ENCODE data around the gene OR8U1.
"Not testable (repeated sequence)": the region's sequence is repeated elsewhere in the genome, so short reads cannot be mapped to it uniquely, and the experiment has no call there.

Gene OR8U1

DNA sequence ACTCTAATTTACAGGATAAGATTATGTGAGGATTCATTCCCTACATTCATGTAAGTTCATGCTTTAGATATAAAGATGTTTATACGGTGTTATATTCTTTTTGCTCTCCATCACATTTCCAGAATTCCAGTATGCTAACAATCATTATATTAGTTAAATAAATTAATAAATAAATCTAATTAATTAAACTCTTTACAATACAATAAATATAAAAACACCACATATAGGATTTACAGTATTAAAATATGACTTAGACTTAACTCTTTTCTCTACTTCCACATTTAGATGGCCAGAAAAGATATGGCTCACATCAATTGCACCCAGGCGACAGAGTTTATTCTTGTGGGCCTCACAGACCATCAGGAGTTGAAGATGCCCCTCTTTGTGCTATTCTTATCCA, at the start of gene OR8U1:
OR8U1 (plus strand) TSS at position 301 of the 400 bp plus-strand sequence; CDS start at position 301, 0 bp downstream.
- H3K4me3 ChIP-seq (ENCODE audit: low read length), result no peak within 1 kb of the TSS
- TF ChIP-seq ZNF274 (IDR thresholded peaks at IDR 0.05; ENCODE audit: low read depth, low read length), result no peak

DNA sequence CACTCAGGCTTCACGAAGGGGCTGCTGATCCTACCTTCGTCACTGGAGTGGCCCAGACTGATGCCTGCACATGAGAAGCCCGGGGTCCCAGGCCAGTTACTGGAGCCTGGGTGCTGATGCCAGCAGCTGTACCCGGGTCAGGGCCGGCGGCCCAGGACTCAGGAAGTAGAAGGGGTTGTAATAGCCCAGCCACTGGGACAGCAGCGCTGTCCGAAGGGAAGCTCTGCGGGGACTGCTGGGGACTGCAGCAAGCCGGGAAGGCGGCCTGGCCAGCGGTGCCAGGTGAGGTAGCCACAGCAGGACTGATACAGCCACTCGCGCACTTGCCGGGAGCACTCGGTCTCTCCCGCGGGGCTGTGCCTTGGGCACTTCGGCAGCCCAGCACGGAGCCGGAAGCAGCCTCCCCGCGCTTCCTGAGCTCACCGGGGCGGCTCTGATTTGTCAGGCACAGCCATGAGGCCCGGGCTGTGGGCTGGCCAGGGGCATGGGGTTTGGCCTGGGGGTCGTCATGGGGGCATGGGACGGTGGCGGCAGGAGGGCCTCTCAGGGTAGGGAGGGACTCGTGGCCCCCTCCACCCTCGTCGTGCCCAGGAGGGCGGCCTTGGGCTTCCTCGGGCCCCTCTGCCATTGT, 43.4 kb upstream of the OR8U1 start:
- no peak for TF ChIP-seq ZNF274 (IDR thresholded peaks at IDR 0.05; ENCODE audit: low read depth, low read length)
- H3K4me3 ChIP-seq (ENCODE audit: low read length), result no peak overlapping the region

DNA sequence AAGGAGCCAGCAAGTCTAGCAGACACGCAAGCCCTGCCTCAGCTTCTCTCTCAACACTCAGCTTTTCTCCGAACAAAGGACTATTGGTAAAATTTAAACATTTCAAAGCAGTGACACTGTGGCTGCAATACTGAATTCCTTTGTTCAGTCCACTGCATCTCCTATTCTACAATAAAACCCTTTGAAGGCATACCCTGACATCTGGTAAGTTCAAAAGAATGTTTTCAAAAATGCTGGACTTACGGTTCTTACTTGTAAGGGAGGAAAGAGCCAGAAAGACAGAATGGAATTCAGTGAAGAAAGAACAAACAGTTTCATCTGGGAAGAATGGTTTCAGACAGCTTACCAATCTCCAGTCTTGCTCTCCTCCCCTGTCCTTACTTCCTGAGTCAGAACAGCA, 42.3 kb upstream of the OR8U1 start:
- no peak for TF ChIP-seq ZNF274 (IDR thresholded peaks at IDR 0.05; ENCODE audit: low read depth, low read length)
- H3K4me3 ChIP-seq (ENCODE audit: low read length), result no peak overlapping the region

DNA sequence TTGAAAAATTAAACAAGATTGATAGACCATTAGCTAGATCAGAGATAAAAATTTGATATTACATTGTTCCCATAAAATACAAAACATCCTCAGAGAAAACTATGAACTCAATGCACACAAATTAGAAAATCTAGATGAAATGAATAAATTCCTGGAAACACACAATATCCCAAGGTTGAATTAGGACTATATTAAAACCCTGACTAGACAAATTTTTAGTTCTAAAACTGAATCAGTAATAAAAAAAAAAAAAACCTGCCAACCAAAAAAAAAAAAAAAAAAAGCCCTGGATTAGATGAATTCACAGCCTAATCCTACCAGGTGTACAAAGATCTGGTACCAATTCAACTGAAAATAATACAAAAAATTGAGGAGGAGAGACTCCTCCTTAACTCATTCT, 35.1 kb upstream of the OR8U1 start:
- H3K4me3 ChIP-seq (ENCODE audit: low read length), result no peak overlapping the region
- TF ChIP-seq ZNF274 (IDR thresholded peaks at IDR 0.05; ENCODE audit: low read depth, low read length), result no peak

DNA sequence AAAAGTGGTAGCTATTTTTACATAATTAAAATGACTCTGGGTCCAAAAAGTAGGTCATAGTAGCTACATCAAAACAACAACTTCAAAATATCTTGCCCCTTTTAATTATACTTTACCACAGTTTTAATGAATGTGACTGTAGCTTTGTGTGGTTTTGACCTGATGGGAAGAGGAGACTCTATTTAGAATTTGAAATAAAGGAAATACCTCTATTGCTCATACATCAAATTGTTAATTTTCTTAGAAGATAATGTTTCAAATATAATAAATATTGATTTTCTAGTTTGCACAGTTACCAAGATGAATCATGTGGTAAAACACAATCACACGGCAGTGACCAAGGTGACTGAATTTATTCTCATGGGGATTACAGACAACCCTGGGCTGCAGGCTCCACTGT, 29.7 kb upstream of the OR8U1 start, which contains the start of gene OR8K1:
OR8K1 (plus strand) TSS at position 301 of the 400 bp plus-strand sequence; CDS start at position 301, 0 bp downstream.
- TF ChIP-seq ZNF274 (IDR thresholded peaks at IDR 0.05; ENCODE audit: low read depth, low read length), result no peak
- no peak within 1 kb of the TSS for H3K4me3 ChIP-seq (ENCODE audit: low read length)

DNA sequence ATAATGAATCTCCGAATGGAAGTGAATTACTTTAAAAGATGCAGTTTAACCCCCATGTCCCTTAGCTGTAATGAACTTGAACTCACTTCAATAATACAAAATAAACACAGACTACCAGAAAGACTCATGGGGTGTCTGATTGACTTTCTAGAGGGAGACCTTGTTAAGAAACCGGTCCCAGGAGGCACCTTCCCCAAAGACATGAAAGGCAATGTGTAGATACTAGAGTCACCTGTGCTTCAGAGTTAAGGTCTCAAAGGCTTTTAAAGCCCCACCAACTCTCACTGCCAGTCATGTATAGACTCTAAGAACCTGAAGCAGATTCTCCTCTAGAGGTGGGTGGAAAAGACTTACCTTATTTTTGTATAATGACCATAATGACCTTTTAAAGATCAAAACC, 21.4 kb upstream of the OR8U1 start, which contains the start of gene OR8J1:
OR8J1 (plus strand) TSS at position 301 of the 400 bp plus-strand sequence. CDS start 5,956 bp downstream, outside the sequence.
- H3K4me3 ChIP-seq (ENCODE audit: low read length), result no peak within 1 kb of the TSS
- no peak for TF ChIP-seq ZNF274 (IDR thresholded peaks at IDR 0.05; ENCODE audit: low read depth, low read length)

DNA sequence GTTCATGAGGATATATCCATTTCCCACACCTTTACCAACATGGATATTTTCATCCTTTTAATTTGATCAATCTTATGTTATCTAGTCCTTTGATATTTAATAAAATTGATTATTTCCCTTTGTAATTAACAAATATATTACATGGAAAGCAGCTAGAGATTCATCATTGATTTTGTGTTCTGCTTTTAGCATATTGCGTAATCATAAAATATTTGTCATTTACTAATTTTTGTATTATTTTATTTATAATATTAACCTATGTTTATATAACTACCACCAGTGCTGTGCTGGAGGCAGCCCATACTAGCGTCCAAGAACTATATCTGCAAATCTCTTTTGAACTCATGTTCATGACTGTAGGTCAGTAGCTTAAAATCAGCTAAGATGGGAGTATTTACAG, 4.7 kb downstream of the OR8U1 start:
- TF ChIP-seq ZNF274 (IDR thresholded peaks at IDR 0.05; ENCODE audit: low read depth, low read length), result no peak

DNA sequence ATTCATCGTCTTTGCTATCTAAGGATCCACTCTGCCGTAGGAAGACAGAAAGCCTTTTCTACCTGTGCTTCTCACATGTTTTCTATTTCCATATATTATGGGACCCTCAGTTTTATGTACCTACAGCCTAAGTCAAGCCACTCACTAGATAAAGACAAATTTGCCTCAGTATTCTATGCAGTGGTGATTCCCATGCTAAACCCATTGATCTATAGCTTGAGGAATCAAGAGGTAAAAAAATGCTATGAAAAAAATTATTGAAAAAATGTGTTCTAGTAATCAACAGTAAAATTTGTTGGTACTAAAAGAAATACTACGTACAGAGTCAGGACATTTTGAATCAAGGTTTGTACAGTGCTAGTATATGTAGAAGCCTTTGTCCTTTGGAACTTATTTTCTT, 19.0 kb downstream of the OR8U1 start:
- TF ChIP-seq ZNF274 (IDR thresholded peaks at IDR 0.05; ENCODE audit: low read depth, low read length), result no peak
- no peak overlapping the region for H3K4me3 ChIP-seq (ENCODE audit: low read length)

More for the DNA sequence above, 4.7 kb downstream of the OR8U1 start:
- no peak overlapping the region for H3K4me3 ChIP-seq (ENCODE audit: low read length)

DNA sequence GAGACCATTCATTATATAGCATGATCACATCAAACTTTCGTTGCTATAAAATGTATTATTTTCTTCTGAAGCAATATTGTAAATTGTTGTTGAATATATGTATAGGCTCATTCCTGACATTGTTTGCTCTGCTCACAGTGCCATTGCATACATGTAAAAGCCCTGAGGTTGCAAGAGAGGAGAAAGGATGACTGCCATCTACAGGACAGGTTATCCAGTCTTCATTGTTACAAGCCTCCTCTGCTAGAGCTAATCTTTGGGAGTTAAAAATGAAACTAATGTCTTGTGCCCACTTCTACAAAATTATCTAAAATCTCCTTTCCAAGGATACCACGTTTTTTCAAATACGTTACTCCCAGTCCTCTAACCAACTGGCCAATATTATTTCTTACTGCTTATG, 20.6 kb downstream of the OR8U1 start:
- no peak overlapping the region for H3K4me3 ChIP-seq (ENCODE audit: low read length)
- no peak for TF ChIP-seq ZNF274 (IDR thresholded peaks at IDR 0.05; ENCODE audit: low read depth, low read length)

DNA sequence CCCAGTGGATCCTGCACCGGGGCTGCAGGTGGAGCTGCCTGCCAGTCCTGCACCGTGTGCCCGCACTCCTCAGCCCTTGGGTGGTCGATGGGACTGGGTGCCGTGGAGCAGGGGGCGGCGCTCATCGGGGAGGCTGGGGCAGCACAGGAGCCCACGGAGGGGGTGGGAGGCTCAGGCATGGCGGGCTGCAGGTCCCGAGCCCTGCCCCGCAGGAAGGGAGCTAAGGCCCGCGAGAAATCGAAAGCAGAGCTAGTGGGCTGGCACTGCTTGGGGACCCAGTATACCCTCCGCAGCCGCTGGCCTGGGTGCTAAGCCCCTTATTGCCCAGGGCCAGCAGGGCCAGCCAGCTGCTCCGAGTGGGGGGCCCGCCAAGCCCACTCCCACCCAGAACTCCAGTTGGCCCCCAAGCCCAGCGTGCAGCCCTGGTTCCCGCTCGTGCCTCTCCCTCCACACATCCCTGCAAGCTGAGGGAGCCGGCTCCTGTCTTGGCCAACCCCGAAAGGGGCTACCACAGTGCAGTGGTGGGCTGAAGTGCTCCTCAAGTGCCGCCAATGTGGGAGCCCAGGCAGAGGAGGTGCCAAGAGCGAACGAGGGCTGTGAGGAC, 26.5 kb downstream of the OR8U1 start:
- not testable (repeated sequence) for H3K4me3 ChIP-seq (ENCODE audit: low read length)

DNA sequence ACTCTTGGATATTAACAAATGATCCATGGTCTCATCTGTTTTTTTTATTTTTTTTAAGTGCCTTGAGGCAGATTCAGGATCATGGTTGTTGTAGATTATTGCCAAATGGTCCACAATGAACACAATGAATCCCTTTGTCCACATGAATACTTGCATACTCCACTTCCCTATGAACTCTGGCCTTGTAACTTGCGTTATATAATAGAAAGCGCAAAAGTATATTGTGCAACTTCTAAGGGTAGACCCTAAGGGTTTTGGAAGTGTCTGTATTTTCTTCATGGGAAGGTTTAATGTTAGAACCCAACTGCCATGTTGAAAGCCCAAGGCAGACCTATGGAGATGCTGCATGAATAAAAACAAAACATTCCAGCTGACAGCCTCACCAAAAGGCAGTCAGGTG, 29.0 kb downstream of the OR8U1 start:
- H3K4me3 ChIP-seq (ENCODE audit: low read length), result no peak overlapping the region
- no peak for TF ChIP-seq ZNF274 (IDR thresholded peaks at IDR 0.05; ENCODE audit: low read depth, low read length)

DNA sequence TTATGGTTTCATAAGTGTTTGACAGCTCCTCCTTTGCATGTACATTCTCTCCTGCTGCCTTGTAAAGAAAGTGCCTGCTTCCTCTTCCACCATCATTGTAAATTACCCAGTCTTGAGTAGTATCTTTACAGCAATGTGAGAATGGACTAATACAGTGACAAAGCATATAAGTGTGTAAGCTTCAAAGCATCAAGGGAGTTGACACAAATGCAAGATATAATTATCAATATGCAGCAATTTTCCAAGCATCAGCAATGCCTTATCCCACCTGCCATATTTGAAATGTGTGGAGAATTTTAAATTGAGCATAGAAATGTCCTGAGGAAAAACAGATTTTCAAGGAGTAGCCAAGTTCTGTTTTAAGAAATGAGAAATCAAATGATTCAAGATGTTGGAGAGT, 35.4 kb downstream of the OR8U1 start:
- H3K4me3 ChIP-seq (ENCODE audit: low read length), result no peak overlapping the region
- no peak for TF ChIP-seq ZNF274 (IDR thresholded peaks at IDR 0.05; ENCODE audit: low read depth, low read length)

DNA sequence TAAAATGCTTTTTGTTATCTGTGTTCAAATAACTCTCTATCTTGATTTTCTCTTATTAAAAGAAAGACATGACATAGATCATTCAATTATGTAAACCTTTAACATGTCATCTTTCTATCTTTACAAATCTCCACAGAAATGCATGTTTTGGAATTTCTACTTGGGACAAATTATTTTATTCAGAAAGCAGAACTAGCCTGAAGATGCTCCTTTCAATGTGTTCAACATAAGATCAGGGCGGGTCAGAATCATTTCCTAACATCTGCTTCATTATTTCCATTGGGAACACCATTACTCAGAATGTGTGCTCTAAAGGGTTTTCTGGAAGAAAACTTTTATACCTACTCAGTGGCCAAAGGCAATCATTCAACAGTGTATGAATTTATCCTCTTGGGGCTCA, 37.0 kb downstream of the OR8U1 start, which contains the start of gene OR5AL1:
OR5AL1 (plus strand) TSS at position 301 of the 400 bp plus-strand sequence.
- TF ChIP-seq ZNF274 (IDR thresholded peaks at IDR 0.05; ENCODE audit: low read depth, low read length), result no peak
- H3K4me3 ChIP-seq (ENCODE audit: low read length), result no peak within 1 kb of the TSS
